CD14-positive monocyte (primary cell): ENCODE data around the gene AZGP1. TPM values are rescaled to one million over a fixed set of nuclear protein-coding genes. Genes with fewer than 3 reads are reported as not detected.
"Not testable (repeated sequence)": the region's sequence is repeated elsewhere in the genome, so short reads cannot be mapped to it uniquely, and the experiment has no call there.

Source experiments
- DNase-seq, 3 donors: peaks; one replicate each; pipeline ENCODE4 v3.0.0-alpha.2; 2011 to 2022
- H2AFZ ChIP-seq: 2 replicates; pipeline ENCODE4 v1.6.0; 2012; ENCODE audit warnings: mild to moderate bottlenecking, low read depth, low read length, inconsistent platforms; ENCODE audit not compliant: insufficient read depth, poor library complexity, severe bottlenecking
- H3K27ac ChIP-seq, 2 donors: 1 replicate in 1 of 2; 2 replicates in 1 of 2; pipeline ENCODE4 v1.5.1; 2012 to 2013; ENCODE audit warnings: low read length in 2 of 2, control low read depth in 1 of 2, inconsistent platforms in 1 of 2, low read depth in 1 of 2, mild to moderate bottlenecking in 1 of 2
- H3K27me3 ChIP-seq, 2 donors: one replicate each; pipeline versions ENCODE4 v1.6.0 to v1.6.1; 2011 to 2013; ENCODE audit warnings: low read length in 2 of 2; ENCODE audit not compliant: control insufficient read depth in 2 of 2, insufficient read depth in 2 of 2
- H3K36me3 ChIP-seq, 2 donors: replicated peaks in 1 of 2; 1 replicate in 1 of 2; 2 replicates in 1 of 2; pipeline versions ENCODE4 v1.5.1 to v1.6.1; 2012 to 2013; ENCODE audit warnings: low read length in 2 of 2, control low read depth in 1 of 2, inconsistent platforms in 1 of 2, mild to moderate bottlenecking in 1 of 2; ENCODE audit not compliant: insufficient read depth in 2 of 2, control insufficient read depth in 1 of 2
- H3K4me1 ChIP-seq, 2 donors: 1 replicate in 1 of 2; 2 replicates in 1 of 2; pipeline versions ENCODE4 v1.5.1 to v1.6.1; 2012 to 2013; ENCODE audit warnings: low read length in 2 of 2, control low read depth in 1 of 2, inconsistent platforms in 1 of 2, mild to moderate bottlenecking in 1 of 2, moderate library complexity in 1 of 2; ENCODE audit not compliant: insufficient read depth in 2 of 2, control insufficient read depth in 1 of 2
- H3K4me2 ChIP-seq: replicated peaks from 2 replicates; pipeline ENCODE3; 2012; ENCODE audit warnings: low read length, moderate library complexity, mild to moderate bottlenecking; ENCODE audit not compliant: poor library complexity, severe bottlenecking; ENCODE audit errors: extremely low read depth
- H3K4me3 ChIP-seq, 3 experiments: fragments of 200-600 bp in 1 of 3; sonication (generic) in 1 of 3; replicated peaks in 1 of 3; 1 replicate in 2 of 3; 2 replicates in 1 of 3; pipeline ENCODE4 v1.5.1; 2011 to 2013; ENCODE audit warnings: low read length in 3 of 3, mild to moderate bottlenecking in 3 of 3, control low read depth in 2 of 3, low read depth in 2 of 3, inconsistent platforms in 1 of 3, moderate library complexity in 1 of 3
- H3K79me2 ChIP-seq: 2 replicates; pipeline ENCODE4 v1.6.0; 2012; ENCODE audit warnings: mild to moderate bottlenecking, control low read depth, inconsistent platforms, low read length, moderate library complexity; ENCODE audit not compliant: insufficient read depth
- H3K9ac ChIP-seq: 2 replicates; pipeline ENCODE4 v1.6.0; 2017; ENCODE audit warnings: low read length, mild to moderate bottlenecking; ENCODE audit not compliant: insufficient read depth, poor library complexity, severe bottlenecking
- H3K9me3 ChIP-seq, 2 donors: replicated peaks in 1 of 2; 1 replicate in 1 of 2; 2 replicates in 1 of 2; pipeline versions ENCODE4 v1.5.1 to v1.6.1; 2012 to 2013; ENCODE audit warnings: low read length in 2 of 2, control low read depth in 1 of 2; ENCODE audit not compliant: control insufficient read depth in 1 of 2, insufficient read depth in 1 of 2
- H4K20me1 ChIP-seq: 2 replicates; pipeline ENCODE4 v1.6.0; 2012; ENCODE audit warnings: mild to moderate bottlenecking, low read length, control low read depth, moderate library complexity; ENCODE audit not compliant: insufficient read depth
- H3K27ac Mint-ChIP-seq, 7 donors: one replicate each; pipeline ENCODE4 v1.8.0; 2020; ENCODE audit warnings: mild to moderate bottlenecking in 7 of 7, mixed read lengths in 7 of 7, moderate library complexity in 6 of 7, inconsistent platforms in 2 of 7
- H3K27me3 Mint-ChIP-seq, 3 donors: one replicate each; pipeline ENCODE4 v1.8.0; 2021 to 2022; ENCODE audit warnings: low read depth in 3 of 3, mild to moderate bottlenecking in 3 of 3, mixed read lengths in 3 of 3, moderate library complexity in 3 of 3, inconsistent platforms in 1 of 3
- H3K36me3 Mint-ChIP-seq, 2 donors: one replicate each; pipeline ENCODE4 v1.8.0; 2020; ENCODE audit warnings: mixed read lengths in 2 of 2, inconsistent platforms in 1 of 2, mild to moderate bottlenecking in 1 of 2
- H3K4me1 Mint-ChIP-seq: one replicate; pipeline ENCODE4 v1.8.0; 2020; ENCODE audit warnings: mild to moderate bottlenecking, mixed read lengths
- H3K4me3 Mint-ChIP-seq, 2 donors: one replicate each; pipeline ENCODE4 v1.8.0; 2020; ENCODE audit warnings: mild to moderate bottlenecking in 2 of 2, mixed read lengths in 2 of 2, moderate library complexity in 1 of 2
- H3K9me3 Mint-ChIP-seq, 7 donors: one replicate each; pipeline ENCODE4 v1.8.0; 2020 to 2022; ENCODE audit warnings: mixed read lengths in 7 of 7, mild to moderate bottlenecking in 6 of 7, moderate library complexity in 6 of 7, inconsistent platforms in 2 of 7
- CTCF ChIP-seq: fragments of 200-600 bp; IDR thresholded peaks from one replicate; pipeline ENCODE4 v1.8.0; 2022; ENCODE audit warnings: antibody characterized with exemption, mild to moderate bottlenecking
- WGBS: methylation state at CpG from one replicate; pipeline ENCODE4 v1.1.5; 2013; ENCODE audit warnings: missing lambda C conversion rate; ENCODE audit not compliant: insufficient coverage; 5-methylcytosine and 5-hydroxymethylcytosine counted together
- intact Hi-C, 2 donors: fragments of 100-400 bp; cut with micrococcal nuclease; formaldehyde crosslinking; loops; one replicate each; pipeline versions ENCODE4 v1.15.0 to v1.15.1; 2023
- polyA plus RNA-seq, 3 donors: library from polyadenylated mRNA; depleted of rRNA in 1 of 3; unstranded in 2 of 3; stranded (reverse) in 1 of 3; fragments of 300-500 nt in 2 of 3; fragments of >200 nt in 1 of 3; fragmentation: Illumina TruSeq in 2 of 3; gene quantifications; 1 replicate in 2 of 3; 2 replicates in 1 of 3; pipeline ENCODE4 v1.2.3, GENCODE V29; 2012 to 2021

AZGP1 gene
- polyA plus RNA-seq, 3 donors, result not detected

- Mint-ChIP-seq H3K4me1 (no peaks in the 10 kb centered on the region), H3K27ac (no peak overlapping the region), H3K4me3 (no peak overlapping the region), H3K36me3 (no peaks in the 10 kb centered on the region), H3K9me3 (peaks cover 0 to 6% (median 0%) of the 10 kb centered on the region in 7 donors), H3K27me3 (peaks cover 9 to 26% (median 23%) of the 10 kb centered on the region in 3 donors)
- Histone ChIP-seq H3K9me3 (no peaks in the 10 kb centered on the region), H3K27ac (no peak overlapping the region), H3K9ac (no peak overlapping the region), H2AFZ (no peak overlapping the region), H3K36me3 (no peaks in the 10 kb centered on the region), H4K20me1 (no peaks in the 10 kb centered on the region), H3K27me3 (no peaks in the 10 kb centered on the region), H3K4me3 (no peak overlapping the region), H3K79me2 (no peaks in the 10 kb centered on the region), H3K4me1 (no peaks in the 10 kb centered on the region), H3K4me2 (no peak overlapping the region)
- TF ChIP-seq CTCF, result no peak
- intact Hi-C loops, result no loop called here
- WGBS, result no CpG with 5 or more reads among the region's 1 CpG
- no peak for DNase-seq
Observed at GRCh38 chr7:99974681-99975080, 1.1 kb downstream of the AZGP1 start.

GRCh38 chr7:99973817-99974216 lies 2.0 kb downstream of the AZGP1 start:
- H3K27me3 ChIP-seq, H3K27ac ChIP-seq, H3K4me1 Mint-ChIP-seq, H3K9me3 Mint-ChIP-seq, H3K36me3 Mint-ChIP-seq, H3K4me3 Mint-ChIP-seq, DNase-seq, H2AFZ ChIP-seq, H3K79me2 ChIP-seq, H3K4me3 ChIP-seq, H3K36me3 ChIP-seq, H3K4me2 ChIP-seq, H3K27ac Mint-ChIP-seq, H3K9ac ChIP-seq, intact Hi-C loops, H3K9me3 ChIP-seq, H3K4me1 ChIP-seq, H4K20me1 ChIP-seq: not testable (repeated sequence)
- 94% methylated on average over 3 of the region's 7 CpGs for WGBS
- peaks cover 9 to 25% (median 19%) of the 10 kb centered on the region in 3 donors for H3K27me3 Mint-ChIP-seq
